ENCODE results near the gene ZNF536. TPM values are rescaled to one million over a fixed set of nuclear protein-coding genes. Genes with fewer than 3 reads are reported as not detected.

Gene ZNF536
- total and polyA plus RNA-seq, 2 of the 4 experiments (the other 2 are of a cell fraction), result not detected

GRCh38 chr19:30407068-30407709 lies 35.0 kb downstream of the ZNF536 start:
- dilution Hi-C loops (cut with HindIII; ENCODE audit: low sequenced_read_pairs, unreplicated experiment), result no loop called here
- no peaks in the 10 kb centered on the region for H3K4me1 ChIP-seq (ENCODE audit: control insufficient read depth, insufficient read depth, low read length)
- no peak overlapping the region for H2AK5ac ChIP-seq (ENCODE audit: low read depth, low read length)
- H4K8ac ChIP-seq (ENCODE audit: low read depth in 2 of 2, low read length in 2 of 2), result no peak overlapping the region
- H3K4ac ChIP-seq (ENCODE audit: low read depth, low read length), result no peak overlapping the region
- H2BK20ac ChIP-seq (ENCODE audit: low read depth, low read length), result no peak overlapping the region
- H3K4me2 ChIP-seq (ENCODE audit: low read depth, low read length), result no peak overlapping the region
- no peaks in the 10 kb centered on the region for H3K36me3 ChIP-seq (ENCODE audit: control insufficient read depth, insufficient read depth, low read length)
- TF ChIP-seq SMC3 (IDR thresholded peaks at IDR 0.05; ENCODE audit: low read depth, low read length) (no peak), BHLHE40 (IDR thresholded peaks at IDR 0.05; ENCODE audit: low read depth, low read length) (no peak), CEBPB (IDR thresholded peaks at IDR 0.05; ENCODE audit: low read depth, low read length) (no peak), POLR2A (IDR thresholded peaks at IDR 0.05; ENCODE audit: low read depth, low read length) (no peak), FOS (IDR thresholded peaks at IDR 0.05; ENCODE audit: low read depth, low read length) (no peak), RFX5 (IDR thresholded peaks at IDR 0.05; ENCODE audit: low read depth, low read length) (no peak), RAD21 (IDR thresholded peaks at IDR 0.05; ENCODE audit: low read length) (no peak), ELK1 (IDR thresholded peaks at IDR 0.05; ENCODE audit: borderline replicate concordance, low read depth, low read length) (no peak), CHD1 (IDR thresholded peaks at IDR 0.05; ENCODE audit: low read depth, low read length) (no peak), MAZ (IDR thresholded peaks at IDR 0.05; ENCODE audit: borderline replicate concordance, low read depth, low read length) (no peak), MAFK (IDR thresholded peaks at IDR 0.05; ENCODE audit: low read depth, low read length) (no peak)
- ChIA-PET CTCF (interaction anchor here (0.6 kb wide), 1 partner anchor 184 kb away, joined by 4 read pairs; no protein-coding TSS in a partner anchor), POLR2A (ENCODE audit: unreplicated experiment) (no interaction called here)
- no CpG with 5 or more reads among the region's 8 CpGs for WGBS, 2 experiments (ENCODE audit: extremely low coverage in 2 of 2, insufficient read length in 1 of 2)
- no peak overlapping the region for H2AFZ ChIP-seq (replicated peaks; ENCODE audit: low read length, poor library complexity)
- no peak overlapping the region for H3K23ac ChIP-seq (ENCODE audit: low read depth, low read length)
- no peak overlapping the region for H3K9ac ChIP-seq (ENCODE audit: low read depth, low read length)
- no peak overlapping the region for H3K14ac ChIP-seq (replicated peaks; ENCODE audit: low read depth, low read length)
- H4K20me1 ChIP-seq (ENCODE audit: insufficient read depth, low read length), result no peaks in the 10 kb centered on the region
- H3K9me3 ChIP-seq (ENCODE audit: control insufficient read depth, insufficient read depth, low read length), result peaks cover 17% of the 10 kb centered on the region
- H4K5ac ChIP-seq (ENCODE audit: low read depth, low read length), result no peak overlapping the region
- ATAC-seq (ENCODE audit: low read depth) (no peak), DNase-seq (no peak)
- H3K18ac ChIP-seq (ENCODE audit: low read depth, low read length), result no peak overlapping the region
- no peak overlapping the region for H2BK15ac ChIP-seq (ENCODE audit: low read depth, low read length)
- H3K56ac ChIP-seq (ENCODE audit: extremely low read depth, insufficient read depth, low read length), result no peak overlapping the region
- H4K91ac ChIP-seq (ENCODE audit: insufficient read depth, low read depth, low read length), result no peak overlapping the region
- H3K79me1 ChIP-seq (ENCODE audit: low read depth in 1 of 2, low read length in 2 of 2), result no peaks in the 10 kb centered on the region
- intact Hi-C loops (cut with micrococcal nuclease), result no loop called here
- no peak overlapping the region for H2BK5ac ChIP-seq (ENCODE audit: low read depth, low read length, poor library complexity, severe bottlenecking)
- H2AK9ac ChIP-seq (replicated peaks; ENCODE audit: low read depth, low read length, poor library complexity), result no peak overlapping the region
- no peak overlapping the region for H3K4me3 ChIP-seq (ENCODE audit: insufficient read depth, low read depth, low read length)
- no peaks in the 10 kb centered on the region for H3K9me1 ChIP-seq (ENCODE audit: insufficient read depth, low read length)
- BruUV-seq (replicated peaks), result no TSS peak
- no peaks in the 10 kb centered on the region for H3K27me3 ChIP-seq (ENCODE audit: control insufficient read depth, insufficient read depth, low read length)
- H2BK120ac ChIP-seq (ENCODE audit: low read depth, low read length), result no peak overlapping the region
- no peak overlapping the region for H3K27ac ChIP-seq (ENCODE audit: insufficient read depth, low read length)
- in situ Hi-C loops (cut with MboI; ENCODE audit: low sequenced_read_pairs), result no loop called here

All from IMR-90 (cell line).